ENCODE results near the gene GPRASP1.

- TF ChIP-seq POLR2AphosphoS5 (IDR thresholded peaks at IDR 0.05; ENCODE audit: low read depth, low read length) = no peak
- no peak for TF ChIP-seq TAF1 (IDR thresholded peaks at IDR 0.05; ENCODE audit: low read depth, low read length)
- TF ChIP-seq POLR2A (IDR thresholded peaks at IDR 0.05; ENCODE audit: low read depth, low read length) = no peak
- no peak for TF ChIP-seq SPI1 (IDR thresholded peaks at IDR 0.05; ENCODE audit: low read depth, low read length)
Measured at GRCh38 chrX:102654696-102655095, 3.4 kb downstream of the GPRASP1 start.

Measured in GM12891 (cell line).